Measurements from ENCODE around the gene ATAD3C. TPM values are rescaled to one million over a fixed set of nuclear protein-coding genes. Genes with fewer than 3 reads are reported as not detected.
"Not testable (repeated sequence)": the region's sequence is repeated elsewhere in the genome, so short reads cannot be mapped to it uniquely, and the experiment has no call there.

Gene ATAD3C
- polyA plus RNA-seq, 1 donor (not counting 4 experiments of a cell fraction or from before 2014, with no cell fraction given): 0.39 TPM

DNA sequence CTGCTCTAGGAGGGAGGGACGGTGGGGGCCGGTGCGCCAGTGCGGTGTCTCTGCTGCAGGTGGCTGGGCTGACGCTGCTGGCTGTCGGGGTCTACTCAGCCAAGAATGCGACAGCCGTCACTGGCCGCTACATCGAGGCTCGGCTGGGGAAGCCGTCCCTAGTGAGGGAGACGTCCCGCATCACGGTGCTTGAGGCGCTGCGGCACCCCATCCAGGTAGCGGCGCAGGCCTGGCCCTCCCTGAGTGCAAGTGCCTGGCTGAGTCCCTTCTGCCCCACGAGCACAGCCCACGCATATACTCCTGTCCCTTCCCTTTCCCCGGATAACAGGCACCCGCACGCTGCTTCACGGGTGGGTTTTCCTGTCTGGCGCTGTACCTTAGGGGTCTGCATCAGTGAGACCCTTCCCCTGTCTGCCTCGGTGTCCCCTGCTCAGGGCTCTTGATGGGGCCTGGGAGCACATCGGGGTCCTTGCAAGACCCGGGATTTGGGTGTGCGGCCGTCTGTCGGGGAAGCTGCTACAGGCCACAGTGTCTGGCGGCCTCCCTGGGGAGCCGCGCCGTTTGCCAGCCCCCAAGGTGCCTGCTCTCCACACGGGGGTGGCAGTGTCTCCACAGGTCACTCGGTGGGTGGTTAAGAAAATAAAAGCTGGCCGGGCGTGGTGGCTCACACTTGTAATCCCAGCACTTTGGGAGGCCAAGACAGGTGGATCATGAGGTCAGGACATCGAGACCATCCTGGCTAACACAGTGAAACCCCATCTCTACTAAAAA is 5.0 kb downstream of the ATAD3C start:
- H3K9me3 ChIP-seq (ENCODE audit: control insufficient read depth, low read depth, low read length); FAIRE-seq; H3K4me1 ChIP-seq (ENCODE audit: control insufficient read depth, extremely low read depth, insufficient read depth, low read length); H3K27me3 ChIP-seq (ENCODE audit: control insufficient read depth, extremely low read depth, insufficient read depth, low read length); dilution Hi-C loops (cut with MboI; ENCODE audit: extremely low pct_ligation_motif_present, low sequenced_read_pairs); H3K27ac ChIP-seq (ENCODE audit: control insufficient read depth, insufficient read depth, low read length); H2AFZ ChIP-seq (ENCODE audit: control insufficient read depth, low read length); H3K9me1 ChIP-seq (ENCODE audit: control insufficient read depth, extremely low read depth, insufficient read depth, low read length); H4K20me1 ChIP-seq (ENCODE audit: control insufficient read depth, extremely low read depth, insufficient read depth, low read length); H3K79me2 ChIP-seq (ENCODE audit: control insufficient read depth, insufficient read depth, low read length); DNase-seq (ENCODE audit: low read depth, low spot score); H3K9ac ChIP-seq (ENCODE audit: control insufficient read depth, extremely low read depth, insufficient read depth, low read length); H3K36me3 ChIP-seq (ENCODE audit: control insufficient read depth in 2 of 2, extremely low read depth in 1 of 2, insufficient read depth in 2 of 2, low read length in 2 of 2); H3K4me3 ChIP-seq (ENCODE audit: control insufficient read depth in 2 of 3, extremely low read depth in 1 of 3, insufficient read depth in 2 of 3, low read depth in 1 of 3, low read length in 3 of 3); H3K4me2 ChIP-seq (ENCODE audit: control insufficient read depth, extremely low read depth, insufficient read depth, low read depth, low read length): not testable (repeated sequence)

DNA sequence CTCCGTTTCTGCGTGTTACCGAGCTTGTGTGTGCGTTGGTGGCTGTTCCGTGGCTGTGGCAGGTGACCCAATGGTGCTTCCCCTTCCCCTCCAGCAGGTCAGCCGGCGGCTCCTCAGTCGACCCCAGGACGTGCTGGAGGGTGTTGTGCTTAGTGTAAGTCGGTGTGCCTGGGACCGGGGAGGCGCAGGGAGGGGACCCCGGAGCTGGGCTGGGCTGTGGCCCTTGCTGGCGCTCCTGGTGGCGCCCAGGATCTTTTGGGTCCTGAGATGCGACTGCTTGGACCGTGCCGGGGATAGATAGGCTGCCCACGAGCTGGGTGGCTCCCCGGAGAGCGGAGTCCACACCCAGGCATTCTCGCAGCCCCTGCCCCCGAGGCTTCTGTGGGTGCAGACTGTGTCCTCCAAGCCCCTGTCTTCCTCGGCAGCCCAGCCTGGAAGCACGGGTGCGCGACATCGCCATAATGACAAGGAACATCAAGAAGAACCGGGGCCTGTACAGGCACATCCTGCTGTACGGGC is 5.9 kb downstream of the ATAD3C start:
- Histone ChIP-seq H4K20me1 (ENCODE audit: control insufficient read depth, extremely low read depth, insufficient read depth, low read length) (no peaks in the 10 kb centered on the region), H3K4me3 (ENCODE audit: control insufficient read depth in 2 of 3, extremely low read depth in 1 of 3, insufficient read depth in 2 of 3, low read depth in 1 of 3, low read length in 3 of 3) (no peak overlapping the region), H3K36me3 (ENCODE audit: control insufficient read depth in 2 of 2, extremely low read depth in 1 of 2, insufficient read depth in 2 of 2, low read length in 2 of 2) (no peaks in the 10 kb centered on the region), H3K9me1 (ENCODE audit: control insufficient read depth, extremely low read depth, insufficient read depth, low read length) (no peaks in the 10 kb centered on the region), H3K27ac (ENCODE audit: control insufficient read depth, insufficient read depth, low read length) (no peak overlapping the region), H3K79me2 (ENCODE audit: control insufficient read depth, insufficient read depth, low read length) (no peaks in the 10 kb centered on the region), H3K9ac (ENCODE audit: control insufficient read depth, extremely low read depth, insufficient read depth, low read length) (no peak overlapping the region), H3K9me3 (ENCODE audit: control insufficient read depth, low read depth, low read length) (no peaks in the 10 kb centered on the region), H3K27me3 (ENCODE audit: control insufficient read depth, extremely low read depth, insufficient read depth, low read length) (peaks cover 7% of the 10 kb centered on the region), H2AFZ (ENCODE audit: control insufficient read depth, low read length) (no peak overlapping the region), H3K4me1 (ENCODE audit: control insufficient read depth, extremely low read depth, insufficient read depth, low read length) (no peaks in the 10 kb centered on the region), H3K4me2 (ENCODE audit: control insufficient read depth, extremely low read depth, insufficient read depth, low read depth, low read length) (no peak overlapping the region)
- FAIRE-seq: no peak
- TF ChIP-seq EZH2 (IDR thresholded peaks at IDR 0.05; ENCODE audit: low read length): no peak
- TF ChIP-seq CTCF (optimal IDR thresholded peaks at IDR 0.05 in 1 of 3, IDR thresholded peaks at IDR 0.05 in 1 of 3, conservative IDR thresholded peaks at IDR 0.05 in 1 of 3; ENCODE audit: extremely low read depth in 1 of 3, insufficient read depth in 2 of 3, low read length in 3 of 3): no peak
- dilution Hi-C loops (cut with MboI; ENCODE audit: extremely low pct_ligation_motif_present, low sequenced_read_pairs): no loop called here
- DNase-seq (ENCODE audit: low read depth, low spot score): no peak

GRCh38 chr1:1455934-1456333 is 6.4 kb downstream of the ATAD3C start:
- H4K20me1 ChIP-seq (ENCODE audit: control insufficient read depth, extremely low read depth, insufficient read depth, low read length); H3K79me2 ChIP-seq (ENCODE audit: control insufficient read depth, insufficient read depth, low read length); H3K27ac ChIP-seq (ENCODE audit: control insufficient read depth, insufficient read depth, low read length); H3K4me2 ChIP-seq (ENCODE audit: control insufficient read depth, extremely low read depth, insufficient read depth, low read depth, low read length); FAIRE-seq; dilution Hi-C loops (cut with MboI; ENCODE audit: extremely low pct_ligation_motif_present, low sequenced_read_pairs); H3K4me3 ChIP-seq (ENCODE audit: control insufficient read depth in 2 of 3, extremely low read depth in 1 of 3, insufficient read depth in 2 of 3, low read depth in 1 of 3, low read length in 3 of 3); H3K9me3 ChIP-seq (ENCODE audit: control insufficient read depth, low read depth, low read length); H3K4me1 ChIP-seq (ENCODE audit: control insufficient read depth, extremely low read depth, insufficient read depth, low read length); H2AFZ ChIP-seq (ENCODE audit: control insufficient read depth, low read length); H3K36me3 ChIP-seq (ENCODE audit: control insufficient read depth in 2 of 2, extremely low read depth in 1 of 2, insufficient read depth in 2 of 2, low read length in 2 of 2); H3K9me1 ChIP-seq (ENCODE audit: control insufficient read depth, extremely low read depth, insufficient read depth, low read length); DNase-seq (ENCODE audit: low read depth, low spot score); H3K27me3 ChIP-seq (ENCODE audit: control insufficient read depth, extremely low read depth, insufficient read depth, low read length); H3K9ac ChIP-seq (ENCODE audit: control insufficient read depth, extremely low read depth, insufficient read depth, low read length): not testable (repeated sequence)

- H3K9me3 ChIP-seq (ENCODE audit: control insufficient read depth, low read depth, low read length); dilution Hi-C loops (cut with MboI; ENCODE audit: extremely low pct_ligation_motif_present, low sequenced_read_pairs); H2AFZ ChIP-seq (ENCODE audit: control insufficient read depth, low read length); H4K20me1 ChIP-seq (ENCODE audit: control insufficient read depth, extremely low read depth, insufficient read depth, low read length); H3K4me2 ChIP-seq (ENCODE audit: control insufficient read depth, extremely low read depth, insufficient read depth, low read depth, low read length); DNase-seq (ENCODE audit: low read depth, low spot score); H3K4me1 ChIP-seq (ENCODE audit: control insufficient read depth, extremely low read depth, insufficient read depth, low read length); H3K4me3 ChIP-seq (ENCODE audit: control insufficient read depth in 2 of 3, extremely low read depth in 1 of 3, insufficient read depth in 2 of 3, low read depth in 1 of 3, low read length in 3 of 3); H3K27ac ChIP-seq (ENCODE audit: control insufficient read depth, insufficient read depth, low read length); FAIRE-seq; H3K79me2 ChIP-seq (ENCODE audit: control insufficient read depth, insufficient read depth, low read length); H3K9ac ChIP-seq (ENCODE audit: control insufficient read depth, extremely low read depth, insufficient read depth, low read length); H3K36me3 ChIP-seq (ENCODE audit: control insufficient read depth in 2 of 2, extremely low read depth in 1 of 2, insufficient read depth in 2 of 2, low read length in 2 of 2); H3K27me3 ChIP-seq (ENCODE audit: control insufficient read depth, extremely low read depth, insufficient read depth, low read length); H3K9me1 ChIP-seq (ENCODE audit: control insufficient read depth, extremely low read depth, insufficient read depth, low read length): not testable (repeated sequence)
Observed at GRCh38 chr1:1456683-1457255, 7.3 kb downstream of the ATAD3C start.
